GM08714 (cell line): ENCODE results near the gene KDM5B.
"Not testable (repeated sequence)": the region's sequence is repeated elsewhere in the genome, so short reads cannot be mapped to it uniquely, and the experiment has no call there.

ENCODE experiments used
- H3K4me3 ChIP-seq: fragments of 200-500 bp; sonication (Bioruptor generic); 2 replicates; pipeline ENCODE4 v1.5.1; 2014; ENCODE audit warnings: mild to moderate bottlenecking, low read length, inconsistent platforms
- ZNF274 ChIP-seq: IDR thresholded peaks from 2 replicates; pipeline ENCODE4 v1.6.1; 2012; ENCODE audit warnings: mild to moderate bottlenecking, low read depth, low read length

Gene KDM5B

GRCh38 chr1:202788800-202789199 lies 19.4 kb downstream of the KDM5B start:
- H3K4me3 ChIP-seq = no peak overlapping the region
- TF ChIP-seq ZNF274 = no peak

DNA sequence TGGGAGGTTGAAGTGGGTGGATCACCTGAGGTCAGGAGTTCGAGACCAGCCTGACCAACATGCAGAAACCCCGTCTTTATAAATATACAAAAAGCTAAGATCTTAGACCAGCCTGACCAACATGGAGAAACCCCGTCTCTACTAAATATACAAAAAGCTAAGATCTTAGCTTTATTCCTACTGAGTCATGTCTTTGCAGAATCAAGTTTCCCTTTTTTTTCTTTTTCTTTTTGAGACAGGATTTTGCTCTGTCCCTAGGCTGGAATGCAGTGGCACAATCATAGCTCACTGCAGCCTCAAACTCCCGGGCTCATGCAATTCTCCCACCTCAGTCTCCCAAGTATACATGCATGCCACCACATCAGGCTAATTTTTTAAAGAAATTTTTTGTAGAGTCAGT lies 21.4 kb downstream of the KDM5B start:
- no peak for TF ChIP-seq ZNF274
- H3K4me3 ChIP-seq = no peak overlapping the region

- no peak for TF ChIP-seq ZNF274
- no peak overlapping the region for H3K4me3 ChIP-seq
Observed at GRCh38 chr1:202781180-202781579, 27.0 kb downstream of the KDM5B start.

- TF ChIP-seq ZNF274 = no peak
- no peak overlapping the region for H3K4me3 ChIP-seq
Observed at GRCh38 chr1:202770135-202770534, 38.1 kb downstream of the KDM5B start.

- TF ChIP-seq ZNF274 = no peak
- no peak overlapping the region for H3K4me3 ChIP-seq
Observed at GRCh38 chr1:202765721-202766120, 42.5 kb downstream of the KDM5B start.

GRCh38 chr1:202762019-202762418 lies 46.2 kb downstream of the KDM5B start:
- no peak for TF ChIP-seq ZNF274
- no peak overlapping the region for H3K4me3 ChIP-seq

DNA sequence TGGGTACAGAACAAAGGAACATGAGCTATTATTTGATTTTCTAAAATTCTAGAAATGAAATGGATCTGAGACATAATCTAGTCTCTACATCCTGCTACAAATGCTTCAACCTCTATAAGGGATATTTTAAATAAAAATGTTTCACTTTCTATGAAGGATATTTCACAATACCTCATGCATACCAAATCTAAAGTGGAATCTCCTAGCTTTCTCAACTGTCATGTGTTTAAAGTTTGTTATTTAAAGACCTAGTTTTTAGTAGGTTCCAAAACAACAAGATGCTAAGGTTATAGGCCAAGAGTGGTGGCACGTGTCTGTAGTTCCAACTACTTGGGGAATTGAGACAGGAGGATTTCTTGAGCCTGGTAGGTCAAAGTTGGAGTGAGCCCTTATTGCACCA lies 47.6 kb downstream of the KDM5B start:
- TF ChIP-seq ZNF274 = no peak
- no peak overlapping the region for H3K4me3 ChIP-seq

DNA sequence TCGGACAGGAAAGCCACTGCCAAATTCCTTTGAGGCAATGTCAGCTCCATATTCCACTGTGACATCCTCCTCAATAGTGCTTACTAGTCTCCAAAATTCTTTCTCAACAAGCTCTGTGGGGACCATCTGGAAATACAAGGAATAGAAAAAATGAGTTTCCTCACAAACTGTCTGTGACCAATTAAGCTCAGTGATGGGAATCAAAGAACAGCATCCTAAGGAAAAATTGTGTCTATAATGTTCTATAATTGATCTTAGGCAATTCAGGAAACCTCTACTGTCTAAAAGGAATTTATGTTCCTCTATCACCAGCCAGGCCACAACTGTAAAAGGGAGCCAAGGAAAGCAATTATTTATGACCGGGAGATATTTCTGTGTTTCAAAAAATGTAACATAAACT lies 51.8 kb downstream of the KDM5B start:
- no peak overlapping the region for H3K4me3 ChIP-seq
- no peak for TF ChIP-seq ZNF274

GRCh38 chr1:202754293-202754692 lies 53.9 kb downstream of the KDM5B start:
- TF ChIP-seq ZNF274 = no peak
- H3K4me3 ChIP-seq = no peak overlapping the region

DNA sequence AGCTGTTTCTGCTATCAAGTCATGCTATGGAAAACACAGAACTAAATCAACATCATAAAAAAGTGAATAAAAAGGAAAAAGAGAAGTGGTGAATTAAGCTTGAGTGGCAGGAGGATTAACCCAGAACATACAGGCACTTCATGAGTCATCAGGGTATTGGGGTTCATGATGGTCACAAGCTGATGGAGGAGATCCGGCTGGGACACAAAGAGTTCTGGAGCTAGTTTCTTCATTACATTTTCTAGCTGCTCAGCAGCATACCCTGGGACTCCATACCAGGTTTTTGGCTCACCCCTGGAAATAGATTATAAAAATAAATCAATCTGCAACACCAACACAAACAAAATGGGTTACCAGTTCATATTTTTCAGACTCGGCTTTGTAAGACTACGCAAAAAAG lies 55.4 kb downstream of the KDM5B start:
- TF ChIP-seq ZNF274 = no peak
- no peak overlapping the region for H3K4me3 ChIP-seq

DNA sequence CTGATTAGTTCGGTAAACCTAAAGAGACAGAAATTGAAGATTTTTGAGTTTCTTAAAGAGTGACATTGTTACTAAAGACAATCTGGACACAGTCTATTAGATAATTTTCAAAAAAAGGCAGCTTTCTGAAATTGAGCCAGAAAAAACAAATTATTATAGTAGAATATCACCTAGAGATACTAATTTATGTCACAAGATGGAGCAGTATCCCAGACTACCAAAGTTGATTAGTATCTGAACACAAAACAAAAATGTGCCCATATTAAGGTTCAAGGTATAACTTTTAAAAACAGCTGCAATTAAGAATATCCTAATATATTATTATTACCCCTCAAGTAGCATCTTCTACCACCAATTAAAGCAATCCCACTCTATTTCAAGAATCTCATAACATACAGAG lies 57.5 kb downstream of the KDM5B start:
- TF ChIP-seq ZNF274 = no peak
- H3K4me3 ChIP-seq = no peak overlapping the region

GRCh38 chr1:202750024-202750423 lies 58.2 kb downstream of the KDM5B start:
- no peak for TF ChIP-seq ZNF274
- no peak overlapping the region for H3K4me3 ChIP-seq

- TF ChIP-seq ZNF274 = no peak
- H3K4me3 ChIP-seq = no peak overlapping the region
Observed at GRCh38 chr1:202745323-202745888, 62.8 kb downstream of the KDM5B start.

DNA sequence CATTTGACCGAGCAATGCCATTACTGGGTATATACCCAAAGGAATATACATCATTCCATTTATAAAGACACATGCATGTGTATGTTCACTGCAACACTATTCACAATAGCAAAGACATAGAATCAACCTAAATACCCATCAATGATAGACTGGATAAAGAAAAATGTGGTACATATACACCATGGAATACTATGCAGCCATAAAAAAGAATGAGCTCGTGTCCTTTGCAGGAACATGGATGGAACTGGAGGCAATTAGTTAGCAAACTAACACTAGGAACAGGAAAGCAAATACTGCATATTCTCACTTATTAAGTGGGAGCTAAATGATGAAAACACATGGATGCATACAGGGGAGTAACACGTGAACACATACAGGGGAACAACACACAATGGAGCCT lies 63.5 kb downstream of the KDM5B start:
- H3K4me3 ChIP-seq = not testable (repeated sequence)

DNA sequence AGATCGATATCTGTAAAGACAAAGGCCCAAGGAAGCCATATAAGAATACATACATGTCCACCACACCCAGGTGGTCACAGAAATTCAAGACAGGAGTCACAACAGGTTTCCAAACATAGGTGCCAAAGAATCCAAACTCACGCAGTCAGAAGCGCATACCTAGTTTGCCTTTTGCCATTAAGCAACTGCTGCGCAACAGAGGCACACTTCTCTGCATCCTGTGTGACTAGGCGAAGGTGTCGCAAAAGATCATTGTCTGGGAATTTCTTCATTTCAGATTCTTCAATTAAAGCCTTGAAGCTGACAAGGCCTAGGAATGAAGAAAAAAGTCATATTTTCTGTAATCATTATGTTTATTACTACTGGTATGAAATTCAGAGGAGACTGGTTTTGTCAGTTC lies 65.7 kb downstream of the KDM5B start:
- no peak for TF ChIP-seq ZNF274
- no peak overlapping the region for H3K4me3 ChIP-seq

DNA sequence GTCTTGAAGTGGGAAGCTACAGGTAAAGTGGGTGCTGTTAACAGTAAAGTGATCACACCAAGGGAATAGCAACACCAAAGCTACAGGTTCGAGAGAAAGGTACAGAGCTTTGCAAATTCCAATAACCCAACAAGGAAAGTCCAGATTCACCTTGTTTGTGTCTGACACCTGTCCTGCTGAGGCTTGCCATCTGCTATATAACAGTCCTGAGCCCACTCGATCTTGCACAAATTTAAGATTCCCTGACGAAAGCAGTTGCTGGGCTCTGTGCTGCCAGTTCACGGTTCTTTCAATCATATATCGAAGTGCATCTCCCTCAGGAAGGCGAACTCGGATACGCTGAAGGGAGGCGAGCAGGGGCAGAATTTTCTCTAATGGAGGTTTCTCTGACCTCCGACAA lies 75.0 kb downstream of the KDM5B start:
- H3K4me3 ChIP-seq = no peak overlapping the region
- TF ChIP-seq ZNF274 = no peak
